Measurements from ENCODE around the gene IDI1.

IDI1 gene

DNA sequence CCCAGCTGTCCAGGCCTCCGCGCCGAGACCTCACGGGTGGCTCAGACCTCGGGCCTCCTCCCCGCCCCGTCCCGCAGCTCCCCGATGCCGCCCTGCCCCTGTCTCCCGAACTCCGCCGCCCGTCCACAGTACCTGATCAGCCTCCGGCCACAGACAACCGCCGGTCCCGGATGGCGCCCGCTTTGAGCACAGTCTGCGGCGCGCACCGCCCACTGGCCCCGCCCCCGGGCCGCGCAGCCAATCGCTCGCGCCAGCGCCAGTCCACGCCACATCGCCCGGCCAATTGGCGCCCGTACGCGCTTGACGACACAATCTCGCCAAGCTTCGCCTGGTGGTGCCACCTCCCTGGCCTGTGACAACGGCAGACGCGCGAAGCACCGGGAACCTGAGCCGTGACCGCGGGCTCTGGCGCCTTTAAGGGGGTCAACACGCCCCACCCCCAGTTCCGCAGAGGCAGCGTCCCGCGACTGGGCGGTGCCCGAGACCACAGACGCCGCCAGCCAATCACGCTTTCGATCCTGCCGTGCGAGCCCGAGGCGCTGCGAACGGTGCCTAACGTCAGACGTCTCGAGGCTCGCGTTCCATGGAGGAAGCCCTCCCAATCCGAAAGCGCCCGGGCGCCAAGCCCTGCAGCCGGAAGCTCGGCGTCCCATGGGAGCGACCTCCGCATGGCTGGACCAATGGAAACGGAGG, at the start of gene IDI1:
Gene IDI1 (minus strand): TSS at position 388 of the 693 bp plus-strand sequence. CDS start 116 bp downstream, at position 272.
- H3K27me3 ChIP-seq (ENCODE audit: low read depth): no peaks in the 10 kb centered on the region

DNA sequence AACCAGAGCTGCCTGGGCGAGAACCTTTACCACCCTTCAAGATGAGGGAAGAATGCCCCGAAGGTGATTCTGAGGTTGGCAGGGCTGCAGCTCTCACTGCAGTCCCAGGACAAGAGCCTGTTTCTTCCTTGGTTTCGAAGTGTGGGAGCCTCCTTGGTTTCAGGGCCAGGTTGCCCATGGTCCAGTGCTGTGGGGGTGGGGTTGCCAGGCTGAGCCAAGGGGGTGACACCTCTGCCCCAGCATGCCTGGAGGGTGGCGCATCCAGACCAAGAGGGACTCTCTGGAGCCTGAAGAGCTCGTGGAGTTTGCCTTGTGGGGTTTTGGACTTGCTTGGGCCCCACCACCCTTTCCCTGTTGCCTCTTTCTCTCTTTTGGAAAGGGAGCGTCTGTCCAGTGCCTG, 48.5 kb upstream of the IDI1 start:
- Histone ChIP-seq H3K9me3 (no peaks in the 10 kb centered on the region), H3K4me3 (no peak overlapping the region), H3K27me3 (ENCODE audit: low read depth) (no peaks in the 10 kb centered on the region), H3K4me1 (no peaks in the 10 kb centered on the region), H3K36me3 (replicated peaks) (peaks cover 9% of the 10 kb centered on the region)
- in situ Hi-C loops (cut with MboI; ENCODE audit: low sequenced_read_pairs): no loop called here
- no peak for DNase-seq (ENCODE audit: low spot score in 2 of 2)

More for the DNA sequence above, at the start of gene IDI1:
- peak; percentile 92 to 99 for DNase-seq (ENCODE audit: low spot score in 2 of 2)
- Histone ChIP-seq H3K9me3 (no peaks in the 10 kb centered on the region), H3K4me3 (peak within 1 kb of the TSS; percentile 80), H3K4me1 (peaks cover 31% of the 10 kb centered on the region), H3K36me3 (replicated peaks) (peaks cover 21% of the 10 kb centered on the region)
- in situ Hi-C loops (cut with MboI; ENCODE audit: low sequenced_read_pairs): no loop called here

DNA sequence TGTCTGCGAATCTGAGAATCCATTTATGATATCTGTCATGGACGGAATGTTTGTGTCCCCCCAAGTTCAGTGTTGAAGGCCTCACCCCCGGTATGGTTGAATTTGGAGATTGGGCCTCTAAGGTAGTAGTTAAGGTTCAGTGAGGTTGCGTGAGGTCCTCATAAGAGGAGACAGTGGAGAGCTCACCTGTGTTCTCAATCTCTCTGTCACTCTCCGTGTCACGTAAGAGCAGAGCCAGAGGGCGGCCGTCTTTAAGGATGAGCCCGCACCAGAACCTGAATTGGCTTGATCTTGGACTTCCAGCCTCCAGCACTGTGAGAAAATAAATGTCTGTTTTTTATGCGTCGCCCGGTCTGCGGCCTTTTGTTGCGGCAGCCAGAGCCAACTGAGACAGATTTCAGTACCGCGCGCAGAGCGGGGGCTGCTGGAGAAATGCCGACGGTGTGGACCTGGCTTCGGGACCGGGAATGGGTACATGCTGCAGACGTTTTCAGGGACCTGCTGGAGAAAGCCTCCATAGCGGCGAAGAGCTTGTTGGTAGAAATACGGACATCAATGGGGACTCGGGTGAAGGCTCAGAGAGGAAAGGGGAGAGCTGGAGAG, 47.5 kb upstream of the IDI1 start:
- DNase-seq (ENCODE audit: low spot score in 2 of 2): no peak
- no peak overlapping the region for H3K4me3 ChIP-seq
- H3K9me3 ChIP-seq: no peaks in the 10 kb centered on the region
- peaks cover 9% of the 10 kb centered on the region for H3K36me3 ChIP-seq (replicated peaks)
- H3K4me1 ChIP-seq: no peaks in the 10 kb centered on the region
- in situ Hi-C loops (cut with MboI; ENCODE audit: low sequenced_read_pairs): no loop called here
- H3K27me3 ChIP-seq (ENCODE audit: low read depth): no peaks in the 10 kb centered on the region

DNA sequence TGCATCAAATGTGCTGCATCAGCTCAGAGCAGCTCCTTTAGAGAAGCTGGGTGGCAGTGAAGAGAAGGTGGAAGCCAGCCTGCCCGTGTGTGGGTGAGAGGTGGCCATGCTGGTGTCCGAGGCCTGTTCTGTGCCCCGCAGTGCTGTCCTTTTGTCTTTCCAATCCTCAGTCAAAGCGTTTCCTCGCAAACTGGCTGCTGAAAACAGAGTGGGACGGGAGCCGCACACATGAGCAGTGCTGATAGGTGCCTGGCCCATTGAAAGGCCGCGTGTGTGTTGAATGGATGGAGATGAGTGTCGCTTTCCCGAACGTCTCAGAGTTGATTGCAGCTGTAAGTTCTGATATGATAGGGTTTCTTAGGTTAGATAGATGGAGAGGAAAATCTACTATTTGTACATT, 46.6 kb upstream of the IDI1 start:
- H3K4me1 ChIP-seq: no peaks in the 10 kb centered on the region
- H3K36me3 ChIP-seq (replicated peaks): peaks cover 13% of the 10 kb centered on the region
- H3K27me3 ChIP-seq (ENCODE audit: low read depth): no peaks in the 10 kb centered on the region
- no peak overlapping the region for H3K4me3 ChIP-seq
- no peak for DNase-seq (ENCODE audit: low spot score in 2 of 2)
- no peaks in the 10 kb centered on the region for H3K9me3 ChIP-seq
- in situ Hi-C loops (cut with MboI; ENCODE audit: low sequenced_read_pairs): no loop called here

GRCh38 chr10:1094112-1095057, 45.5 kb upstream of the IDI1 start:
- no peaks in the 10 kb centered on the region for H3K9me3 ChIP-seq
- peaks cover 15% of the 10 kb centered on the region for H3K36me3 ChIP-seq (replicated peaks)
- H3K4me3 ChIP-seq: no peak overlapping the region
- H3K4me1 ChIP-seq: no peaks in the 10 kb centered on the region
- no peak for DNase-seq (ENCODE audit: low spot score in 2 of 2)
- in situ Hi-C loops (cut with MboI; ENCODE audit: low sequenced_read_pairs): no loop called here
- no peaks in the 10 kb centered on the region for H3K27me3 ChIP-seq (ENCODE audit: low read depth)

- in situ Hi-C loops (cut with MboI; ENCODE audit: low sequenced_read_pairs): no loop called here
- Histone ChIP-seq H3K36me3 (replicated peaks) (peaks cover 15% of the 10 kb centered on the region), H3K4me3 (no peak overlapping the region), H3K27me3 (ENCODE audit: low read depth) (no peaks in the 10 kb centered on the region), H3K9me3 (no peaks in the 10 kb centered on the region), H3K4me1 (no peaks in the 10 kb centered on the region)
- DNase-seq (ENCODE audit: low spot score in 2 of 2): no peak
Observed at GRCh38 chr10:1093696-1094095, 44.8 kb upstream of the IDI1 start.

- no peak for DNase-seq (ENCODE audit: low spot score in 2 of 2)
- Histone ChIP-seq H3K36me3 (replicated peaks) (peaks cover 21% of the 10 kb centered on the region), H3K4me1 (no peaks in the 10 kb centered on the region), H3K9me3 (no peaks in the 10 kb centered on the region), H3K4me3 (no peak overlapping the region), H3K27me3 (ENCODE audit: low read depth) (no peaks in the 10 kb centered on the region)
- in situ Hi-C loops (cut with MboI; ENCODE audit: low sequenced_read_pairs): no loop called here
Observed at GRCh38 chr10:1090696-1091095, 41.8 kb upstream of the IDI1 start.

DNA sequence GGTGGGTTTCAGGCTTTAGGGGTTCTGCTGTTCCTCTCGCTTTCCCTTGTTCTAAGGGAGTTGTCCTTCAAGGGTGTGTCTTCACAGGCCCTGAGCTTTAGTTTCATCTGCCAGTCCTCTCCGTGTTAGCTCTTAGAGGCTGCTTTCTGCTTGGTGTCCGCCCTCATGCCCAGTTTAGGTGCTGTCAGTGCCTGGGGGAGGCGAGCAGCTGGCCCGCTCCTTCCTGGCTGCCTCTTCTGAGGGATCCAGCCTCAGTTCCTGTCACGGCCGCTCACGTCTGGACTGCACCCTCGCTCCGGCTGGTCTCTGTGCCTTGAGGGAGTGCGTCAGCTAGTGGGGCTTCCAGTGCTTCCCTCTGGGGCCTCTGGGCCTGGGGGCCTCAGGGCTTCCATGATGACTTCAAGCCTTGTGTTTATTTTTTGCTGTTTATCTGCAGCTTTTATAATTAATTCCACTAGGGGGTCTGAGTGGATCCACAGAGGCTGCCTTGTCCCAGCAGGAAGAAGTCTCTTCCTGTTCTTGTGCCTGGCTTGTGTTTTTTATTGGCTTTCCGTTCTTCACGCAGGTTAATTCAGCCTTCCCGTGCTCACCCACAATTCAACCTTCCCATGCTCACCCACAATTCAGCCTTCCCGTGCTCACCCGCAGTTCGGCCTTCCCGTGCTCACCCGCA, 40.2 kb upstream of the IDI1 start:
- Histone ChIP-seq H3K36me3 (replicated peaks) (peaks cover 29% of the 10 kb centered on the region), H3K4me3 (no peak overlapping the region), H3K9me3 (no peaks in the 10 kb centered on the region), H3K4me1 (no peaks in the 10 kb centered on the region), H3K27me3 (ENCODE audit: low read depth) (no peaks in the 10 kb centered on the region)
- in situ Hi-C loops (cut with MboI; ENCODE audit: low sequenced_read_pairs): no loop called here
- DNase-seq (ENCODE audit: low spot score in 2 of 2): no peak

- DNase-seq (ENCODE audit: low spot score in 2 of 2): no peak
- Histone ChIP-seq H3K4me3 (no peak overlapping the region), H3K4me1 (peaks cover 3% of the 10 kb centered on the region), H3K36me3 (replicated peaks) (peaks cover 28% of the 10 kb centered on the region), H3K27me3 (ENCODE audit: low read depth) (no peaks in the 10 kb centered on the region), H3K9me3 (no peaks in the 10 kb centered on the region)
- in situ Hi-C loops (cut with MboI; ENCODE audit: low sequenced_read_pairs): no loop called here
Observed at GRCh38 chr10:1086787-1087186, 37.9 kb upstream of the IDI1 start.

GRCh38 chr10:1085258-1085657, 36.3 kb upstream of the IDI1 start:
- peaks cover 3% of the 10 kb centered on the region for H3K4me1 ChIP-seq
- no peak for DNase-seq (ENCODE audit: low spot score in 2 of 2)
- H3K9me3 ChIP-seq: no peaks in the 10 kb centered on the region
- peaks cover 24% of the 10 kb centered on the region for H3K36me3 ChIP-seq (replicated peaks)
- H3K27me3 ChIP-seq (ENCODE audit: low read depth): no peaks in the 10 kb centered on the region
- in situ Hi-C loops (cut with MboI; ENCODE audit: low sequenced_read_pairs): no loop called here
- H3K4me3 ChIP-seq: no peak overlapping the region

DNA sequence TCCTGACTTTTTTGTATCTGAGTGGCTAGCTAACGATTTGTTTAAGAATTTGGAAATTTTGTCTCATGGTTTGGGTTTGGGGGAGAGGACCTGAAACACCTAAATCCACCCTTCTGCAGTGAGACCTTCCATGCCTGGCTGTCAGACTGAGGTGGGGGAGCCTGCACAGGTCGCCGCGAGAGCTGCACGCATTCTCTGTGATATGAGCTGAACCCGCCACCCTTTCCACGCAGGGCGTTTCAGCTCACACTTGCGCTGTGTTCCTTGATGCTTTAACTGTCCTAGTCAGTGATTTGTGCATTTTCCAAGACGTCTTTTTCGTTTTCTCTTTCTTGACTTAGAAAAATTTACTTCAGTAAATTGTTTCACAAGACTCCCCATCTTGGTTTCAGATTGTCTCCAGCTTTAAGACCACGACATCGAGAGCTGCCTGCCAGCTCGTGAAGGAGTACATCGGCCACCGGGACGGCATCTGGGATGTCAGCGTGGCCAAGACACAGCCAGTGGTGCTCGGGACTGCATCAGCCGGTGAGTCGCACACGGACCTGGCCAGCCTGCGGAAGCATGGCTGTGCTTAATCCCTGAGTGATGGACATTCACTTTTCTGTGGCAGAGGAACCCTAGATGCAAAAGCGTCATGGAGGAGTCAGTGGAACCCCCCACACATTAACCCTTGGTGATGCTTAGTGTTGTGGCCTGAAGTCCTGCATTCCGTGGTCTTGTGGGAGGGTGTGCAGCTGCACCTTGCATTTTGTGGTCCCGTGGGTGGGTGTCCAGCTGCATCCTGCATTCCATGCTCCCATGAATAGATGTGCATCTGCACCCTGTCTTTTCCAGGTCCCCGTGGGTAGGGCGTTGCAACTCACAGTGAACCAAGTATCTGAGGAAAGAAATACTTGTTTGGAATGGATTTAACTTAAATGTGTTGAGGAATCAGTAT, 35.4 kb upstream of the IDI1 start:
- Histone ChIP-seq H3K9me3 (no peaks in the 10 kb centered on the region), H3K27me3 (ENCODE audit: low read depth) (no peaks in the 10 kb centered on the region), H3K36me3 (replicated peaks) (peaks cover 31% of the 10 kb centered on the region), H3K4me1 (peaks cover 3% of the 10 kb centered on the region), H3K4me3 (no peak overlapping the region)
- no peak for DNase-seq (ENCODE audit: low spot score in 2 of 2)
- in situ Hi-C loops (cut with MboI; ENCODE audit: low sequenced_read_pairs): no loop called here

DNA sequence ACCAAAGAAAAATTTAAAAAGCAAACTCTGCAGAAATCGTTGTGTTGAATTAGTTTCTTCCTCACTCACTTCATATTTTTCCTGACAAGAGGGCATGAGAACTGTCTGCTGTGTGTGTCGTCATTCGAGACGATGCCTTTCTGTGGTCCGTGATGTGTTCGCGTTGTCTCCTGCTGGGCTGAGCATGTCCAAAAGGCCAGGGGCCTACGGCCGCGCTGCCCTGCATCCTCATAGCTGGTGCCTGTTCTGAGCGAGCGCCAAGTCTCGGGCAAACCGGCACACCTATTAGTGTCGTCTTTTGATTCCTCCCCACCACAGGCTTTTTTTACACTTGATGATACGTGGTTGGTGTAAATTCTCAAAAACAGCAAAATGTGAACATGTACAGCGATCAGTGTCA, 34.7 kb upstream of the IDI1 start:
- Histone ChIP-seq H3K27me3 (ENCODE audit: low read depth) (no peaks in the 10 kb centered on the region), H3K36me3 (replicated peaks) (peaks cover 33% of the 10 kb centered on the region)

DNA sequence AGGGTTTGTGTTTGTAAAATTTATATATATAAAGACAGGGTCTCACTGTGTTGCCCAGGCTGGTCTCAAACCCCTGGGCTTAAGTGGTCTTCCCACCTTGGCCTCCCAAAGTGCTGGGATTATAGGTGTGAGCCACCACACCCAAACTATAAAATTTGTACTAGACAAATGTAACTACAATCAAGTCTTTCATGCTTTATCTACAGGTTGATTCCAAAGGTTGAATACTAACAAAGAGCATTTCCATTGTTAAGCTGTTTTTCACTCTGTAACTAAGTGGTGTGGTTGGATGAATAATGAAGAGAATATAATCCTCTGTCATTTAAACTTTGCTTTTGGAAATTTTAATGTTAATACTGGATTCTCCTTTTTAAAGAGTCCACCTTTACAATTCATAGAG, 29.7 kb upstream of the IDI1 start:
- no peak for DNase-seq (ENCODE audit: low spot score in 2 of 2)
- no peaks in the 10 kb centered on the region for H3K9me3 ChIP-seq
- H3K27me3 ChIP-seq (ENCODE audit: low read depth): no peaks in the 10 kb centered on the region
- H3K4me1 ChIP-seq: peaks cover 3% of the 10 kb centered on the region
- peaks cover 16% of the 10 kb centered on the region for H3K36me3 ChIP-seq (replicated peaks)
- in situ Hi-C loops (cut with MboI; ENCODE audit: low sequenced_read_pairs): no loop called here
- H3K4me3 ChIP-seq: no peak overlapping the region

More for the DNA sequence above, 34.7 kb upstream of the IDI1 start:
- in situ Hi-C loops (cut with MboI; ENCODE audit: low sequenced_read_pairs): no loop called here
- no peak for DNase-seq (ENCODE audit: low spot score in 2 of 2)
- H3K4me1 ChIP-seq: peaks cover 3% of the 10 kb centered on the region
- no peaks in the 10 kb centered on the region for H3K9me3 ChIP-seq
- no peak overlapping the region for H3K4me3 ChIP-seq
